Hepatocyte (in vitro differentiated cells): ENCODE measurements around the gene DPAGT1. TPM values are rescaled to one million over a fixed set of nuclear protein-coding genes. Genes with fewer than 3 reads are reported as not detected.
A peak's percentile ranks its signal among the peaks of the same experiment; 100 is the strongest.

Source experiments
- DNase-seq: peaks from one replicate; pipeline ENCODE4 v3.0.0-alpha.2; 2016; ENCODE audit warnings: low spot score
- H2AFZ ChIP-seq: fragments of 200-600 bp; sonication (generic); 2 replicates; pipeline ENCODE4 v1.6.0; 2016; ENCODE audit warnings: antibody characterized with exemption, mild to moderate bottlenecking
- H3K27ac ChIP-seq: fragments of 200-600 bp; sonication (generic); 2 replicates; pipeline ENCODE4 v1.5.1; 2016; ENCODE audit warnings: mild to moderate bottlenecking
- H3K27me3 ChIP-seq: fragments of 200-600 bp; sonication (generic); 2 replicates; pipeline ENCODE4 v1.6.1; 2016
- H3K36me3 ChIP-seq: fragments of 200-600 bp; sonication (generic); replicated peaks from 2 replicates; pipeline ENCODE4 v1.5.1; 2016; ENCODE audit warnings: low read depth; ENCODE audit not compliant: insufficient read depth
- H3K4me1 ChIP-seq: fragments of 200-600 bp; sonication (generic); 2 replicates; pipeline ENCODE4 v1.5.1; 2016; ENCODE audit warnings: mild to moderate bottlenecking, moderate library complexity; ENCODE audit not compliant: insufficient read depth
- H3K4me2 ChIP-seq: fragments of 200-600 bp; sonication (generic); 2 replicates; pipeline ENCODE4 v1.6.0; 2016
- H3K4me3 ChIP-seq: fragments of 200-600 bp; sonication (generic); 2 replicates; pipeline ENCODE4 v1.5.1; 2016; ENCODE audit warnings: mild to moderate bottlenecking
- H3K79me2 ChIP-seq: fragments of 200-600 bp; sonication (generic); 2 replicates; pipeline ENCODE4 v1.6.0; 2017; ENCODE audit warnings: mild to moderate bottlenecking
- H3K9me2 ChIP-seq: fragments of 200-600 bp; sonication (generic); replicated peaks from 2 replicates; pipeline ENCODE4 v1.6.0; 2017; ENCODE audit warnings: mild to moderate bottlenecking; ENCODE audit not compliant: insufficient read depth
- H3K9me3 ChIP-seq: fragments of 200-600 bp; sonication (generic); 2 replicates; pipeline ENCODE4 v1.5.1; 2016; ENCODE audit warnings: low read depth, mild to moderate bottlenecking
- H4K20me1 ChIP-seq: fragments of 200-600 bp; sonication (generic); 2 replicates; pipeline ENCODE4 v1.6.0; 2016; ENCODE audit warnings: mild to moderate bottlenecking; ENCODE audit not compliant: insufficient read depth, poor library complexity, severe bottlenecking
- CTCF ChIP-seq: fragments of 200-600 bp; sonication (generic); IDR thresholded peaks from 2 replicates; pipeline ENCODE4 v1.5.1; 2016; ENCODE audit warnings: antibody characterized with exemption, mild to moderate bottlenecking; ENCODE audit not compliant: poor library complexity
- EZH2 ChIP-seq: fragments of 200-600 bp; sonication (generic); IDR thresholded peaks from 2 replicates; pipeline ENCODE4 v1.6.1; 2016; ENCODE audit warnings: antibody characterized with exemption, mild to moderate bottlenecking, borderline replicate concordance
- EZH2phosphoT487 ChIP-seq: fragments of 200-600 bp; sonication (generic); IDR thresholded peaks from one replicate; pipeline ENCODE4 v1.6.1; 2018; ENCODE audit warnings: antibody characterized with exemption, mild to moderate bottlenecking, low read depth, moderate library complexity; ENCODE audit not compliant: unreplicated experiment, severe bottlenecking
- WGBS: methylation state at CpG from one replicate; pipeline ENCODE4 v1.1.6; 2016; ENCODE audit warnings: low lambda C conversion rate; ENCODE audit errors: missing lambda C conversion rate; 5-methylcytosine and 5-hydroxymethylcytosine counted together
- polyA plus RNA-seq: library from polyadenylated mRNA; unstranded; fragments of >200 nt; fragmentation: Nextera tagmentation; extraction: Ambion mirVana; gene quantifications from 2 replicates; pipeline ENCODE4 v1.2.1, GENCODE V29; 2016
- total RNA-seq: library from RNA; depleted of rRNA; stranded (reverse); fragments of >200 nt; gene quantifications from 2 replicates; pipeline ENCODE4 v1.2.3, GENCODE V29; 2014

The DPAGT1 gene
- total and polyA plus RNA-seq, 2 experiments from 2014 or later: 27.5 to 76.2 TPM

GRCh38 chr11:119092880-119093842 is 8.5 kb downstream of the DPAGT1 start:
- 43% methylated on average over 12 of the region's 12 CpGs for WGBS
- H3K9me2 ChIP-seq: no peaks in the 10 kb centered on the region
- DNase-seq: no peak
- H4K20me1 ChIP-seq: peaks cover 6% of the 10 kb centered on the region
- no peak overlapping the region for H2AFZ ChIP-seq
- H3K79me2 ChIP-seq: peaks cover 39% of the 10 kb centered on the region
- H3K4me1 ChIP-seq: peaks cover 17% of the 10 kb centered on the region
- H3K4me3 ChIP-seq: peak overlapping the region; percentile 31
- H3K27ac ChIP-seq: peak overlapping the region; percentile 96
- peak overlapping the region; percentile 84 for H3K4me2 ChIP-seq
- no peaks in the 10 kb centered on the region for H3K36me3 ChIP-seq
- TF ChIP-seq EZH2phosphoT487: no peak
- TF ChIP-seq EZH2: no peak
- TF ChIP-seq CTCF: no peak
- no peaks in the 10 kb centered on the region for H3K27me3 ChIP-seq
- H3K9me3 ChIP-seq: no peaks in the 10 kb centered on the region

GRCh38 chr11:119091966-119092879 is 9.4 kb downstream of the DPAGT1 start:
- no peak overlapping the region for H3K4me3 ChIP-seq
- no peak for DNase-seq
- WGBS: 88% methylated on average over 13 of the region's 13 CpGs
- TF ChIP-seq EZH2phosphoT487: no peak
- TF ChIP-seq CTCF: no peak
- TF ChIP-seq EZH2: no peak
- no peaks in the 10 kb centered on the region for H3K9me3 ChIP-seq
- H3K36me3 ChIP-seq: no peaks in the 10 kb centered on the region
- peaks cover 6% of the 10 kb centered on the region for H4K20me1 ChIP-seq
- no peaks in the 10 kb centered on the region for H3K27me3 ChIP-seq
- peak overlapping the region; percentile 96 for H3K27ac ChIP-seq
- H2AFZ ChIP-seq: no peak overlapping the region
- H3K9me2 ChIP-seq: no peaks in the 10 kb centered on the region
- H3K4me1 ChIP-seq: peaks cover 17% of the 10 kb centered on the region
- H3K79me2 ChIP-seq: peaks cover 44% of the 10 kb centered on the region
- peak overlapping the region; percentile 84 for H3K4me2 ChIP-seq

- 78% methylated on average over 9 of the region's 9 CpGs for WGBS
- no peak for DNase-seq
These were observed 10.5 kb downstream of the DPAGT1 start for GRCh38 chr11:119091178-119091577.

More at GRCh38 chr11:119091178-119091577, 10.5 kb downstream of the DPAGT1 start:
- Histone ChIP-seq H2AFZ (no peak overlapping the region), H3K4me2 (peak overlapping the region; percentile 24), H3K36me3 (no peaks in the 10 kb centered on the region), H3K9me2 (no peaks in the 10 kb centered on the region), H3K79me2 (peaks cover 52% of the 10 kb centered on the region), H4K20me1 (peaks cover 6% of the 10 kb centered on the region), H3K4me3 (no peak overlapping the region), H3K27ac (peak overlapping the region; percentile 49), H3K27me3 (no peaks in the 10 kb centered on the region), H3K9me3 (no peaks in the 10 kb centered on the region), H3K4me1 (peaks cover 18% of the 10 kb centered on the region)
- TF ChIP-seq EZH2 (no peak), EZH2phosphoT487 (no peak), CTCF (no peak)
